D721Med (cell line): ENCODE data around the gene HDAC4.

Experiments used
- DNase-seq: peaks from one replicate; pipeline ENCODE4 v3.0.0; 2011; ENCODE audit warnings: low spot score; ENCODE audit not compliant: insufficient read length
- FAIRE-seq: peaks from 2 replicates; lab custom pipeline; 2011; peaks lifted over from hg19 to GRCh38; lab: Jason Lieb, UNC
- CTCF ChIP-seq: IDR thresholded peaks from 2 replicates; pipeline ENCODE4 v1.5.1; 2012; ENCODE audit warnings: mild to moderate bottlenecking, control low read depth; ENCODE audit not compliant: insufficient read depth; ENCODE audit errors: missing control alignments

Gene HDAC4

DNA sequence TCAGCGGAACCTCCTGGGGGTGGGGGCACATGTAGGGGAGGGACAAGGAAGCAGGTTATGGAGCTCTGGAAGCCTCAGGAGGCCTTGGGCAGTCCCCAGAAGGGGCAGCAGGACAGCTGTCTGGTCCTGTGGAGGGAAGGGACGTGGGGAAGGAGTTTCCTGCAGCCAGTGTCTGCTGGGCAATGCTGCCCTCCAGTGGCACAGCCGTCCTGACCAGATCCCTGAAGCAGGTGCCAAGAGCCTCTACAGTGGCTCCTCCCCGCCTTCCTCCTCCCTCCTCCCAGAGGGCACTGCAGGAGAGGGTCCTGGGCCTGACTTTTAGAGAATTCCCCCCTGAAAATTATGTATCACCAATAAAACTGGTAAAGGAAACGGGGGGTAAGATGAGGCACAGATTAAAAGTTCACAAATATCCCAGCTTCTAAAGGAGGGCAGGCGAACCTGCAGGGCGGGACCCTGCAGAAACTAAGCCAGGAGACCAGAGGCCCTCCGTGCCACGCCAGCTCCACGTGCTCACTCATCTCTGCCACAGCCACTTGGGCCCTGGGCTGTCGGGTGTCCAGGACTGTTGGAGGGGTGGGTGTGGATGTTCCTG lies 294.4 kb downstream of the HDAC4 start:
- peak; percentile 57 for DNase-seq
- no peak for FAIRE-seq
- peak; percentile 32 for TF ChIP-seq CTCF

GRCh38 chr2:239105234-239105633 lies 295.6 kb downstream of the HDAC4 start:
- no peak for TF ChIP-seq CTCF
- FAIRE-seq (no peak), DNase-seq (no peak)

DNA sequence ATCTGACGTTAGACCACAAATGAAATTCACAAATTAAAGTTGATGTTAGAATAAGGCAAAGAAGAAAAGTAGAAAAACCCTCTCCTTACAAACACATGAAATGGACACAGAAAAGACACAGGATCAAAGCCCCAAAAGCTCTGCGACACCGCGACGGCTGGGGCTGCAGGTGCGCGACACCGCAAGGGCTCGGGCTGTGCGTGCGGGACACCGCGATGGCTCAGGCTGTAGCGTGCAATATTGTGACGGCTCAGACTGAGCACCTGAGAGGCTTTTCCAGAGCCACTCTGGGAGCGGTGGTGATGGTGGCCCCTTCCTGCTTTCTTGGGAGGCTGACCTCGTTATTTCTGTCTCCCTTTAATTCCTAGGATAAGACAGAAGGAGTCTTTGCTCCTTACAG lies 296.0 kb downstream of the HDAC4 start:
- no peak for TF ChIP-seq CTCF
- FAIRE-seq (no peak), DNase-seq (no peak)

DNA sequence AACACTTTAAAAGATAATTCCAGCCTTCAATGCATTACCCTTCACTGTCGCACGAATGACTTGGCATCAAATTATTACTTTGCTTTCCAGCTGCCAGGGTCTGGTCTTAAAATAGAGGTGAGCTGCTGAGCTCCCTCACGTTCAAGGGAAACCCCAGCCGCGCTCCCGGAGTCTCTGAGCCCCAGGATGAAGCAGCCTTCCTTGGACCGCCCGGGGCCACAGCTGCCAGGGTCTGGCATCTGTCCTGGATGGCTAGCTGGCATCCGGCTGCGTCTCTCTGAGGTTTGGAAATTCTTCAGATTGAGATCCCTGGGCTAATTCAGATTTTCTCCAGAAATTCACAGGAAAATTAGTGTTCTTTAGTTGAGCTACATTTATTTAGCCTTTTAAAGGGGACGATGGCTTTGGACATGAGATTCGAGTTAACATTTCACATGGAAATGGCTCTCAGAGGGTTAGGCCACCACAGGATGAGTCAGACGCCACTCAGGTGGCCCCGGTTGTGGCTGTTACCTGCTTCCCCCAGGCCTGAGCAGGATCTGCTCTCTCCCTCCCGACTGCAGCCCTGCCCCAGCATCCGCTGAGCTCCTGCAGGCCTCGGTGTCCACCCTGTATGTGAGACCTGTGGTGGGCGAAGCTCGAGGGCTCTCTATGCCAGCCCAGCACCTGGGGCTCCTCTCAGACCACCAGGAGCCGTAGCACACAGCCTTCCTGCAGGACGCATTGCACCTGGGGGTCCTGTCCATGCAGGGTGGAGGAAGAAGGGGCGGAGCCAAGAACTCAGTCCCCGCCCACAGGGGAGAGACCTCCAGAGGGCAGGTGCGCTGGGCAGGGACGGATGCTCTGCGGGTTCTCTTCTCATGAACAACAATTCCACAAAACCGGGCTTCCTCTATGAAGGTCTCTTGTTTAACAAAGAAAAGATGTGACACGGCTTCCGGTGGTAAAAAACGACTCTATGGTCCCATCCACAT lies 297.4 kb downstream of the HDAC4 start:
- no peak for FAIRE-seq
- no peak for DNase-seq
- TF ChIP-seq CTCF, result no peak

DNA sequence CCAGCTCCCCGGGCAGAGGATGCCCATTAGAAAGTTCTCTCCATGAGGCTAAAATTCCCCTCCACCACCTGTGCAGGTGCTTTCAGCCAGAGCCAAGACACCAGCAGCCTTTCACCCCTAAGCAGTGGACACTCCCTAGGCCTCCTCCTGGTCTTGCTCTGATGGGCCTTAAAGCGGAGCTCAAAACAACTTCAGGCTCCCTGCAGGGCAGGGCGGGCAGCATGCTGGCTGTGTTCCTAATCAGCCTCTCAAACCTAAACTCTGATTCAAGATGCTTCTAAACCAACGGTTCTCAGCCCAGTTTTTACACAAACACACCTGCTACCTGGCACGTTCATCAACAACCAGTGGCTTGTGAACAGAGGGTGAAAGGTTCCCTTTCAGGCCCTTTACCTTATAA lies 298.6 kb downstream of the HDAC4 start:
- no peak for FAIRE-seq
- no peak for DNase-seq
- no peak for TF ChIP-seq CTCF

DNA sequence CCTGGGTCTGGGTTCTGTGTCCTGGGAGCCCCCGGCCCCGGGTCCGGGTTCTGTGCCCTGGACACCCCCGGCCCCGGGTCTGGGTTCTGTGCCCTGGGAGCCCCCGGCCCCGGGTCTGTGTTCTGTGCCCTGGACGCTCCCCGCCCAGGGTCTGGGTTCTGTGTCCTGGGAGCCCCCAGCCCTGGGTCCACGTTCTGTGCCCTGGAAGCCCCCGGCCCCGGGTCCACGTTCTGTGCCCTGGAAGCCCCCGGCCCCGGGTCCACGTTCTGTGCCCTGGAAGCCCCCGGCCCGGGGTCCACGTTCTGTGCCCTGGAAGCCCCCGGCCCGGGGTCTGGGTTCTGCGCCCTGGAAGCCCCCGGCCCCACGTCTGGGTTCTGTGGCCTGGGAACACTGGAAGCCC lies 299.0 kb downstream of the HDAC4 start:
- FAIRE-seq (no peak), DNase-seq (no peak)
- no peak for TF ChIP-seq CTCF

GRCh38 chr2:239101071-239101470 lies 299.7 kb downstream of the HDAC4 start:
- FAIRE-seq (no peak), DNase-seq (no peak)
- no peak for TF ChIP-seq CTCF
